Hepatocyte (in vitro differentiated cells): Measurements from ENCODE around the gene SH3GL2. TPM values are rescaled to one million over a fixed set of nuclear protein-coding genes. Genes with fewer than 3 reads are reported as not detected.
A peak's percentile ranks its signal among the peaks of the same experiment; 100 is the strongest.

Experiments used
- DNase-seq: peaks from one replicate; pipeline ENCODE4 v3.0.0-alpha.2; 2016; ENCODE audit warnings: low spot score
- H2AFZ ChIP-seq: fragments of 200-600 bp; sonication (generic); 2 replicates; pipeline ENCODE4 v1.6.0; 2016; ENCODE audit warnings: antibody characterized with exemption, mild to moderate bottlenecking
- H3K27ac ChIP-seq: fragments of 200-600 bp; sonication (generic); 2 replicates; pipeline ENCODE4 v1.5.1; 2016; ENCODE audit warnings: mild to moderate bottlenecking
- H3K27me3 ChIP-seq: fragments of 200-600 bp; sonication (generic); 2 replicates; pipeline ENCODE4 v1.6.1; 2016
- H3K36me3 ChIP-seq: fragments of 200-600 bp; sonication (generic); replicated peaks from 2 replicates; pipeline ENCODE4 v1.5.1; 2016; ENCODE audit warnings: low read depth; ENCODE audit not compliant: insufficient read depth
- H3K4me1 ChIP-seq: fragments of 200-600 bp; sonication (generic); 2 replicates; pipeline ENCODE4 v1.5.1; 2016; ENCODE audit warnings: mild to moderate bottlenecking, moderate library complexity; ENCODE audit not compliant: insufficient read depth
- H3K4me2 ChIP-seq: fragments of 200-600 bp; sonication (generic); 2 replicates; pipeline ENCODE4 v1.6.0; 2016
- H3K4me3 ChIP-seq: fragments of 200-600 bp; sonication (generic); 2 replicates; pipeline ENCODE4 v1.5.1; 2016; ENCODE audit warnings: mild to moderate bottlenecking
- H3K79me2 ChIP-seq: fragments of 200-600 bp; sonication (generic); 2 replicates; pipeline ENCODE4 v1.6.0; 2017; ENCODE audit warnings: mild to moderate bottlenecking
- H3K9me2 ChIP-seq: fragments of 200-600 bp; sonication (generic); replicated peaks from 2 replicates; pipeline ENCODE4 v1.6.0; 2017; ENCODE audit warnings: mild to moderate bottlenecking; ENCODE audit not compliant: insufficient read depth
- H3K9me3 ChIP-seq: fragments of 200-600 bp; sonication (generic); 2 replicates; pipeline ENCODE4 v1.5.1; 2016; ENCODE audit warnings: low read depth, mild to moderate bottlenecking
- H4K20me1 ChIP-seq: fragments of 200-600 bp; sonication (generic); 2 replicates; pipeline ENCODE4 v1.6.0; 2016; ENCODE audit warnings: mild to moderate bottlenecking; ENCODE audit not compliant: insufficient read depth, poor library complexity, severe bottlenecking
- CTCF ChIP-seq: fragments of 200-600 bp; sonication (generic); IDR thresholded peaks from 2 replicates; pipeline ENCODE4 v1.5.1; 2016; ENCODE audit warnings: antibody characterized with exemption, mild to moderate bottlenecking; ENCODE audit not compliant: poor library complexity
- EZH2 ChIP-seq: fragments of 200-600 bp; sonication (generic); IDR thresholded peaks from 2 replicates; pipeline ENCODE4 v1.6.1; 2016; ENCODE audit warnings: antibody characterized with exemption, mild to moderate bottlenecking, borderline replicate concordance
- EZH2phosphoT487 ChIP-seq: fragments of 200-600 bp; sonication (generic); IDR thresholded peaks from one replicate; pipeline ENCODE4 v1.6.1; 2018; ENCODE audit warnings: antibody characterized with exemption, mild to moderate bottlenecking, low read depth, moderate library complexity; ENCODE audit not compliant: unreplicated experiment, severe bottlenecking
- WGBS: methylation state at CpG from one replicate; pipeline ENCODE4 v1.1.6; 2016; ENCODE audit warnings: low lambda C conversion rate; ENCODE audit errors: missing lambda C conversion rate; 5-methylcytosine and 5-hydroxymethylcytosine counted together
- polyA plus RNA-seq: library from polyadenylated mRNA; unstranded; fragments of >200 nt; fragmentation: Nextera tagmentation; extraction: Ambion mirVana; gene quantifications from 2 replicates; pipeline ENCODE4 v1.2.1, GENCODE V29; 2016
- total RNA-seq: library from RNA; depleted of rRNA; stranded (reverse); fragments of >200 nt; gene quantifications from 2 replicates; pipeline ENCODE4 v1.2.3, GENCODE V29; 2014

Gene SH3GL2
- total and polyA plus RNA-seq, 2 experiments from 2014 or later, result 2.8 to 5.8 TPM

DNA sequence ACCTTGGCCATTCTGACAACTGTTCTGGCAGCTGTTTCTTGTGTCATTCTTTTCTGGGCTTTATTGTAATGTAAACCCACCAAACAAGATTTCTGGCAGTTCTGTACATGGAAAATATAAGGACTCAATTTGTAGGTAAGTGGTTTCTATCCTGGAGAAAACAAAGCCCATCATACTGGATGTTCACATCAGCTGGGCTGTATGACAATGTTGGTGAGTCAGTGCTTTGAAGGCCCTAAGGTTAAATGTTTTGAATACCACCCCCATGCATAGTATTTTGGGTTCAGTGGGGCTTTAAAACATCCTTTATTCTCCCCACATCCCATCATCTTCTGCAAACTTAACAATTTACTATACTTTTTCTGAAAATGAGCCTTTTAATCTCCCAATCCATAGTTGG is 52.5 kb downstream of the SH3GL2 start:
- Histone ChIP-seq H3K27ac (peak overlapping the region; percentile 43), H3K79me2 (no peaks in the 10 kb centered on the region), H3K36me3 (no peaks in the 10 kb centered on the region), H3K27me3 (no peaks in the 10 kb centered on the region), H3K9me3 (no peaks in the 10 kb centered on the region), H3K4me2 (no peak overlapping the region), H3K4me3 (no peak overlapping the region), H3K4me1 (peaks cover 2% of the 10 kb centered on the region), H4K20me1 (no peaks in the 10 kb centered on the region), H3K9me2 (no peaks in the 10 kb centered on the region), H2AFZ (no peak overlapping the region)
- TF ChIP-seq CTCF (no peak), EZH2phosphoT487 (no peak), EZH2 (no peak)
- DNase-seq, result no peak

DNA sequence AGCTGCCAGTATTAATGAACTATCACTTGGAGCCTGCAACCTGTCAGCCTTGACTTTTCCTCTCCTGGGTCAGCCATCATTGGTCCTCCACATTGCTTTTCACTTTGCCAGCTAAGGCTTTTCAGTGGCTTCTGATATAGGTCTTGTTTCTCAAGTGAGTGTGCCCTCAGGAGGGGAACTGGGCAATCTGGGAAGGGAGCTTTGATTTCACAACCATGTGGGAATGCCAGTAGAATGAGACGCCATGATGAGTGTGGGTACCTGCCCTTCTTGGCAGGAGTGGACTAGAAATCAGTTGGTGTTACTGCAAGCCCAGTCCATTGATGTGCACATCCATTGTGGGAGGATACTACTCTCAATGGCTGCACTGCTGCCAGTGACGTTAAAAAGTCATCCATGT is 54.1 kb downstream of the SH3GL2 start:
- 50% methylated on average over 2 of the region's 2 CpGs for WGBS
- no peaks in the 10 kb centered on the region for H3K79me2 ChIP-seq
- TF ChIP-seq EZH2 (no peak), CTCF (no peak), EZH2phosphoT487 (no peak)
- H3K9me2 ChIP-seq, result no peaks in the 10 kb centered on the region
- no peaks in the 10 kb centered on the region for H3K9me3 ChIP-seq
- DNase-seq, result no peak
- no peaks in the 10 kb centered on the region for H4K20me1 ChIP-seq
- H3K36me3 ChIP-seq, result no peaks in the 10 kb centered on the region
- no peaks in the 10 kb centered on the region for H3K4me1 ChIP-seq
- no peaks in the 10 kb centered on the region for H3K27me3 ChIP-seq
- no peak overlapping the region for H3K27ac ChIP-seq
- no peak overlapping the region for H2AFZ ChIP-seq
- no peak overlapping the region for H3K4me3 ChIP-seq
- H3K4me2 ChIP-seq, result no peak overlapping the region

GRCh38 chr9:17635115-17635890 is 56.4 kb downstream of the SH3GL2 start:
- H3K4me1 ChIP-seq, result no peaks in the 10 kb centered on the region
- whole genome bisulfite sequencing, result 74% methylated on average over 2 of the region's 2 CpGs
- H3K4me2 ChIP-seq, result no peak overlapping the region
- H3K4me3 ChIP-seq, result no peak overlapping the region
- no peaks in the 10 kb centered on the region for H3K27me3 ChIP-seq
- no peak overlapping the region for H2AFZ ChIP-seq
- no peak for TF ChIP-seq EZH2
- TF ChIP-seq CTCF, result no peak
- no peak for TF ChIP-seq EZH2phosphoT487
- DNase-seq, result no peak
- H3K36me3 ChIP-seq, result no peaks in the 10 kb centered on the region
- H4K20me1 ChIP-seq, result no peaks in the 10 kb centered on the region
- no peaks in the 10 kb centered on the region for H3K9me3 ChIP-seq
- H3K9me2 ChIP-seq, result no peaks in the 10 kb centered on the region
- H3K27ac ChIP-seq, result no peak overlapping the region
- H3K79me2 ChIP-seq, result no peaks in the 10 kb centered on the region
